VCaP (cell line): Measurements from ENCODE around the gene CCDC50.

Experiments
- H3K27ac ChIP-seq: fragments of 450-650 bp; 2 replicates; pipeline ENCODE4 v1.5.1; 2017
- CTCF ChIP-seq: fragments of 450-650 bp; conservative IDR thresholded peaks from 2 replicates; pipeline ENCODE4 v1.5.1; 2017; ENCODE audit warnings: mild to moderate bottlenecking, moderate library complexity

The CCDC50 gene

DNA sequence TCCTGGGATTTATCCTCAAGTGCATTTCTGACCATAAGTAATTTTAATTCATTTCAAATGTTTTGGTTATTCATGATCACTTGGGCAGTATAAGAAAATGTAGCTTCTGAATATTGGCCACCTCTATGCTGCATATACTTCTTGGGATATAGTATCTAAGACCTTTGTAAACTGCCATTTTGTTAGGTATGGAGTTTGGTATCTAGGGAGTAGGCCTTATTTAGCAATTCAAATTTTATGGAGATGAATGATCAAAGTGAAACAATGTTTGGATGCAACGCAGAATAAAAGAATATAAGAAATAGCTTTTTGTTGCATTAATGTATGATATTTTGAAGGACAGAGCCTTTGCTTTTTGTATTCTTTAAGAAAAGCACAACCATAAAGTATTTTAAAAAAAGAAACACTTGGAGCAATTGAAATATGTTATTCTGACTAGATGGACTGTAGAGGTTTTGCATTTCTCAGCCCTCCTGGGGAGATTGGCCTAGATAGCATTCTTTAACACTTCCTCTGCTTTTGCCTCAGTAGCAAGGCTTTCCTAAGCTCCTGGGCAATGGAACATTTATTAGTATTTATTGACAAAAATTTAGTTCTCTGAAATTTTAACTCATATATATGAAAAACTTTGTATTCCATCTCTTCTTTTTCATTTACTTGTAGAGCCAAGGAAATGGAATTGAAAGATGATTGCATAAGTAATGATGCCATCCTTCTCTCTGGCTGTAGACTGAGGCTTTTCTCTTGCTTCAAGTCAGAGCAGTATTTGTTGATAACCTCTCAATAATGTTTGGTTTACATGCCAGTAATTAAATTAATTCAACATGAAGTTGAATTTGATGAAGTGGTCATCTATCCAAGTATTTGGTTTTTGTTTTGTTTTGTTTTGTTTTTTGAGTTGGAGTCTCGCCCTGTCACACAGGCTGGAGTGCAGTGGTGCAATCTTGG, 62.9 kb downstream of the CCDC50 start:
- no peak for TF ChIP-seq CTCF
- H3K27ac ChIP-seq: no peak overlapping the region

DNA sequence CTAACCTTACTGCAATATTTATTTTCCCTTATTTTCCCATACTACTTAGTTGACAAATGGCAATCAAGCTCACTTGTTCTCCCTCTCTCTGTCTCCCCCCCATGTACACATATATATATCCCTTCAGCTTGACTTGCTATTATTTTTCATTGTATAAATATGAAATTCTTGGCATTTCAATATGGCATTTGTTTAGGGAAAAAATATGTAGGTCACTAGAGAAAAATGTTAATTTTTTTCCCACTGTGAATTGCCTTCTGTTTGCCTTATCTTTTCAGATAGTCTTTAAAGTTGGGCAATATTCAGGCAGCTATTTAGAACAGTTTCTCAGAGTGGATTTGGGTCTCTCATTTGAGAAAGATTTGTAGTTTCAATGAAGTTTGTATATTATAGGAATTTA, 64.0 kb downstream of the CCDC50 start:
- TF ChIP-seq CTCF: no peak
- no peak overlapping the region for H3K27ac ChIP-seq

- TF ChIP-seq CTCF: no peak
Observed at GRCh38 chr3:191397771-191398170, 68.6 kb downstream of the CCDC50 start.

GRCh38 chr3:191398607-191399006, 69.4 kb downstream of the CCDC50 start:
- H3K27ac ChIP-seq: no peak overlapping the region
- 0 out of 2 replicates have a peak, but pooled peaks have one; percentile 7 for TF ChIP-seq CTCF

More at GRCh38 chr3:191397771-191398170, 68.6 kb downstream of the CCDC50 start:
- no peak overlapping the region for H3K27ac ChIP-seq

- no peak for TF ChIP-seq CTCF
- no peak overlapping the region for H3K27ac ChIP-seq
Observed at GRCh38 chr3:191399918-191400317, 70.7 kb downstream of the CCDC50 start.

DNA sequence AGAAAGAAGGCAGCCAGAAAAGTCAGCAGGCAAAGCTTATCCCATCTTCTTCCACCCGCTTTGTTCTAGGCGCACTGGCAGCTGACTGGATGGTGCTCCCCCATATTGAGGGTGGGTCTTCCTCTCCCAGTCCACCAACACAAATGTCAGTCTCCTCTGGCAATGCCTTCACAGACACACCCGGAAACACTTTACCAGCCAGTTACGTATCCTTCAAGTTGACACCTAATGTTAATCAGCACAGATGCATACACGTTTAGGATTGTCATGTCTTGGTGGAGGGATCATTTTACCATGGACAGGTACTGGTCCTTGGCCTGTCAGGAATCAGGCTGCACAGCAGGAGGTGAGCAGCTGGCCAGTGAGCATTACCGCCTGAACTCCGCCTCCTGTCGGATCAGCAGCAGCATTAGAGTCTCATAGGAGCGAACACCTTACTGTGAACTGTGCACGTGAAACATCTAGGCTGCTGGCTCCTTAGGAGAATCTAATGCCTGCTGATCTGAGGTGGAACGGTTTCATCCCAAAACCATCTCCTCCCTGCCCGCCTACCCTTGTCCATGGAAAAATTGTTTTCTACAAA, 72.7 kb downstream of the CCDC50 start:
- TF ChIP-seq CTCF: no peak
- H3K27ac ChIP-seq: no peak overlapping the region

DNA sequence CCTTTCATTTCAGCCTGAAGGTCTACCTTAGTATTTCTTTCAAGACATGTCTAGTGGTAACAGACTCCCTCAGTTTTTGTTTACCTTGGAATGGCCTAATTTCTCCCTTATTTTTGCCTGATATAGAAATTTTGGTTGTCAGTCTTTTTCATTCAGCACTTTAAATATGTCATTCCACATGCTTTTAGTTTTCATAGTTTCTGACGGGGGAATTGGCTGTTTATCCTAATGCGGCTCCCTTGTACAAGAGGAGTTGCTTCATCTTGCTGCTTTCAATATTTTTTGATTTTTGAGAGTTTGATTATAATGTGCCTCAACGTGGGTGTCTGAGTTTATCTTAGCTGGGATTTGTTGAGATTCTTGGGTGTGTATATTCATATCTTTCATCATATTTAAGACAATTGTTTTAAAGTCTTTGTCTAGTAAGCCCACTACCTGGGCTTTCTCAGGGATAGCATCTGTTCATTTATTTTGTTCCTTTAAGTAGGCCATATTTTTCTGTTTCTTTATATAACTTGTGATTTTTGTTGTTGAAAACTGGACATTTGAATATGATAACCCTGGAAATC, 80.7 kb downstream of the CCDC50 start:
- no peak overlapping the region for H3K27ac ChIP-seq
- no peak for TF ChIP-seq CTCF
